C4-2B (cell line): ENCODE data around the gene ALOX12.

ENCODE experiments used
- CTCF ChIP-seq: fragments of 450-650 bp; conservative IDR thresholded peaks from 2 replicates; pipeline ENCODE4 v1.5.1; 2017; ENCODE audit warnings: mild to moderate bottlenecking
- ZFX ChIP-seq: fragments of 450-650 bp; IDR thresholded peaks from 2 replicates; pipeline ENCODE4 v1.6.1; 2017

GRCh38 chr17:7038025-7038862 is 42.4 kb downstream of the ALOX12 start:
- TF ChIP-seq CTCF, result no peak
- TF ChIP-seq ZFX, result no peak
